Brain pericyte (primary cell): Measurements from ENCODE around the gene CEP295NL.
"Not testable (repeated sequence)": the region's sequence is repeated elsewhere in the genome, so short reads cannot be mapped to it uniquely, and the experiment has no call there.

Source experiments
- DNase-seq: peaks from one replicate; pipeline ENCODE4 v3.0.0-alpha.2; 2012; ENCODE audit warnings: low read depth, low spot score

CEP295NL gene

GRCh38 chr17:78929908-78930775 lies 27.1 kb upstream of the CEP295NL start:
- DNase-seq = no peak

DNA sequence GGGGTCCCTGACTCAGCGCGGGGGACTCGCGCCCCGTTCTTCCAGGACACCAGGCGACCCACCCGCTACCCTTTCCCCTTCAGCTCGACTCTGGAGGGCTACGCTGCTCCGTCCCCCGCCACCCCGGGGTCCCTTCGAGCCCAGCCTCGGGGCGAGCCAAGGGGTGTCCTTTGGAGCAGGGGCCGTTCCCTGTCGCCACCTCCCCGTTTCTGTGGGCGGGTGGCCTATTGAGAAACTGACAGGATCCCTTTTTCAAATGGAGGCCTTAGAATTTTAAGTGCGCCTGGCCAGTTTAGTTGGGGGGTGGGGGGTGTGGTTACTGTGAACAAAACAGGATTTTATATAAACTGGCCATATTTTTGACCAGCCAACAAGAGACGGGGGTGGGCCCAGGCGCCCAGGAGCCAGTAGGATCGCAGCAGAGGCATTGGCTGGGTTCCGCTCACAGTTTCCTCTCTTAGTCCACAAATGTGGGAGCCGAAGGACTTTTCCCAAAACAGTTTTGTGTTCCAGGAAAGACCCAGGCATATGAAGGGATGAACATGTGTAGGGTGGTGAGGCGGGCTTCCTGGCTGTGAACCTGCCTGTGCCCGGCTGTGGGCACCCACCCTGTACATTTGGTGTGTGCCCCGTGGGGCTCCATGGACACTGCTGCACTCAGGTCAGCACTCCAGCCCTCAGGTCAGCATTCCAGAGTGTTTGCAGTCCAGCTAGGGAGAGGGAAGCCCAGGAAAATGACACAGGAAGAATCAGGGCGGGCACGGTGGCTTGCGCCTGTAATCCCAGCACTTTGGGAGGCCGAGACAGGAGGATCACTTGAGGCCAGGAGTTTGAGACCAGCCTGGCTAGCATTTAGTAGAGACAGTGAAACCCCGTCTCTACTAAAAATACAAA lies 22.9 kb upstream of the CEP295NL start:
- no peak for DNase-seq

DNA sequence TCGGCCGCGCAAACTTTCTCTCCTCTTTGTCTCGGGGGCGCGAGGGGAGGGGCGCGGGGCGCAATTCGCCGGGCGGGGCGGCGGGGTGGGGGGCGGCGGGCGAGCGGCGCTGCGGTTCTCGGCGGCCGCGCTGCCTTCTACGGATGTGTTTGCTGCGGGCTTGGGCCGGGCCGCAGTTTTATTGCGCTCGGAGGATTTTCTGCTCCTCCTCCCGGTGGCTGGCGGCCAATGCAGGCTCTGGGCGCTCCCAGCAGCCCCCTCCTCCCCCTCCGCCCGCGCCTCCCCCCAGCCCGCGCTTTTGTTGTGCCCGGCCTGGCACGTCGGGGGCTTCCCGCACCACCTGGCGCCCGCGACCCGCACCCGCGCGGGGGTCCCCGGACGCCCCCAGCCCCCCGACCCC lies 22.2 kb upstream of the CEP295NL start, which contains the start of gene TIMP2:
Gene TIMP2, minus strand, starts transcription at position 154 of the 400 bp plus-strand sequence. CDS start 299 bp downstream, outside the sequence.
- no peak for DNase-seq

DNA sequence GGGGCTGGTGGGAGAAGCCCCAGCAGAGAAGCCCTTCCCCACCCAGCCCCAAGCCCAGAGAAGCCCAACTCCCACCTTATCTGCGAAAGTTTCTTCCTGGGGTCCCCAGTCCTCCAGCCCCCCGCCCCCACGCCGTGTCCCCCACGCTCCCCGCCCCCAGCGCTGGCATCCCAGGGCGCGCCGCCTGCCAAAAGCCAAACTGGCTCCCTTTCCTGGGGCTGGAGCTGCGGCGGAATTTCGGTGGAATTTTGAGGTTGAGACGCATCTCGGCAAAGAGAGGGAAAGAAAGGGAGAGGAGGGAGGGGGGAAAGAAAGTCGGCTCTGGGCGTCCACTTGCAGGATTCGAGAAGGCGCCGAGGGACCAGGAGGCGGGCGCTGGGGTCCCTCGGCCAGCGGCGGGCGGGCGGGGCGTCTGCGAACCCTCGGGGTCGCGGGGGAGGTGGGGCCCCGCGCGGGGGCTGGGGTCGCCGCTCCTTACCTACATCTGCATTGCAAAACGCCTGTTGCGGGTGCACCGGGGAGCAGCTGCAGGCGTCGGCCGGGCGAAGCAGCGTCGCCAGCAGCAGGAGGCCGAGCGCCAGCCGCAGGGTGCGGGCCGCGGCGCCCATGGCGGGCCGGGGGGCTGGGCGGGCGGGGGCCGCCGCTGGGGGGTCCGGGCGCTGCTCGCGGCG lies 21.6 kb upstream of the CEP295NL start:
- DNase-seq = no peak

DNA sequence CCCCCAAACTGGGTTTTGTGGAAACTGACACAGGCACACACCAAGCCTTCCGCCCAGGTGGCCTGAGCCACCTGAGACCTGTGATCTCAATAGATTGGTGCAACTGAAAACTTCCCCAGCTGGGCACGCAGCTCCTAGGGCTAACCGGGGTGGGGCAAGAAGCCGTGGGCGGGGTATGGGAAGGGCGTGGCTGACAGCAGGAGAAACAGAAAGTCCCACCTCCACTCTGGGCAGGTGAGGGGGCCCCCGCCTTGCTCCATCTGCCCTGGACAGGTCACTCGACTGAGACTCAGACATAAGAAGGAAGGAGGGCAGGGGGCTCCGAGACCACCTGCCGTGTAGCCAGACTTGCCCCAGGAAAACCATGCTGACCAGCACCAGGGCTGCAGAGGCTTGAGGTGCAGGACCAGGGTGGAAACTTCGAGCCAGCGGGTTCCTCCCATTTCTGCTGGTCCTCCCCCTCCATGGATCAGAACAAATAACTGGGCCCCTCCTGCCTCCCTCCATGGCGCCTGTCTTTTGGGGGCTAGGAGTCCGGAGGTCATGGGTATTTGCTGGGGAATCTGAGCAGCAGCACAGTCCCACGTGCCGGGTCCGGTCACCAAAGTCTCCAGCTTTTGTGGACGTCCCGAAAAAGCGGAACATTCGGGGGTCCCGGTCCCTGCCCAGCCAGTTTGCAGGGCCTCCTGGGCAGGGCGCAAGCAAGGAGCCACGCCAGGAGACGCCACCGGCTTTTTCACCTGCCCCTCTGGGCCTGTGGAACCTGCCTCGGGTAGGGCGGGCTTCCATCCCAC lies 20.9 kb upstream of the CEP295NL start:
- DNase-seq = no peak

DNA sequence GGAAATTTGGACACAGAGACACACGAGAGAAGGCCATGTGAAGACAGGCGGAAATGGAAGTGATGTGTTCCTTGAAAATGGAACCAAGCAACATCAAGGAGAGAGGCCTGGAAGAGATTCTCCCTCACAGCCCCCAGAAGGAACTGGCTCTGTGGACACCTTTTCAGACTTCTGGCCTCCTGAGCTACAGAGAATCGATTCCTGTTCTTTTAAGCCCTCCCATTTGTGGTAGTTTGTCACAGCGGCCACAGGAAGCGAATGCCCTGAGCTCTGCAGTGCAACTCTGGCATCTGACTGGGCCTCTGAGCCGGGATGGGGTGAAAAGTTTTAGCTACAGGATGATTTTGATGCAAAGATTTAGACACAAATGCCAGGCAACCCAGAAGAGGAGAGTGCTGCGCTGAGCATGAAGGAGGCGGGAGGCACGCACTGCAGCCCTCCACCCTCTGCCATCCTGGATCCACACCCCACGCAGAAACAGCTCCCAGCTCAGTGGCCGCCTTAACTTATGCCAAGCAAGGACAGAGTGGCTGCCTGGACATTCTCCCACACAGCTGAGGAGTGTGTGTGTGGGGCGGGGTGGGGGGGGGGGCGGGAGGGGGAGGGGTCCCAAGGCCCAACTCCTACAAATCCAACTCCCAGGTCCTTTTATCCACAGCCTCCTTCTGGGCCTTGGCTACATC lies 20.0 kb upstream of the CEP295NL start:
- DNase-seq = no peak

GRCh38 chr17:78921437-78921971 lies 18.5 kb upstream of the CEP295NL start:
- DNase-seq = no peak

DNA sequence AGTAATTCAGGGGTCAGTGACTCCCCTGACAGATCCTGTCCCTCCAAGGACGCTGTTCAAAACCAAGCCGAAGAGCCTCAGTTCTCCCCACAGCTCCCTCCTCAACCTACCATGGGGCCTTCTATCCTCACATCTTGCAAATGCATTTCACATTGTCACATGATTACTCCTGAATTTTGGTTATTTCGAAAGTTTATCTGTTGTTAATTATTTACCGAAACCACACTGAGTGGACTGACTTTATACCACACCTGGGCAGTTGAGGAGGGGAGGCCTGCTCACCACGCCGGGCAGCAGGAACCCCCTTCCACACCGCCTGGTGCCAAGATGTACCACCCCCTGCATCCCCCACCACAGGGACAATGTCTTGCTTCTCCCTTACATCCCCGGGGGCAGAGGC lies 17.5 kb upstream of the CEP295NL start:
- no peak for DNase-seq

DNA sequence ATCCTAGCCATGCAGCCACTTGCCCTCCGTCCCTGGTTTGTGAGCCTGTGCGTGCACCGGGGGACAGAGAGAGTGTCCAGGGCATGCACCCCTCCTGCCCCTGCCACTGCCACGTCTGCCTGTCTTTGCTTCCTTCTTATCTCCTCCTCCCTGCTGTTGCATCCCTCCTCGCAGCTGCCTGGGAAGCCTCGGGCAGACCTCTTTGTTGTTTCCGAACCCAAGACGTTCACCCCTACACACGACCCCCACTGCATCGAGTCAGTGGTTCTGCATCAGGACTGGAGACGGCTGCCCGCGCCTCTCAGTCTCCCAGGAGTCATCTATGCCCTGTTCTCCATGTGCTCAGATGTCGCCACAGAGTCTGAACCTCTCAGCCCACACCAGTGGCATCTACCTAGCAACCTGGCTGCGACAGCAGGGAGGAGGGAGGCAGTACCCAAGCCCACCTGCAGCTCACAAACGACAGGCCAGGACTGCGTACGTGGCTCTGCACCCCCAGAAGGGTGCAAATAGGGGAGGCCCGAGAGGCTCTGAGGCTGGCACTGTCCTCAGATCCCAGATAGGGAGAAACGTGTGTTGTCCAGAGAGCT lies 17.0 kb upstream of the CEP295NL start:
- no peak for DNase-seq

- DNase-seq = no peak
Measured at GRCh38 chr17:78918979-78919378, 16.0 kb upstream of the CEP295NL start.

- no peak for DNase-seq
Measured at GRCh38 chr17:78917451-78918275, 14.7 kb upstream of the CEP295NL start.

GRCh38 chr17:78915872-78916632 lies 13.1 kb upstream of the CEP295NL start:
- no peak for DNase-seq

DNA sequence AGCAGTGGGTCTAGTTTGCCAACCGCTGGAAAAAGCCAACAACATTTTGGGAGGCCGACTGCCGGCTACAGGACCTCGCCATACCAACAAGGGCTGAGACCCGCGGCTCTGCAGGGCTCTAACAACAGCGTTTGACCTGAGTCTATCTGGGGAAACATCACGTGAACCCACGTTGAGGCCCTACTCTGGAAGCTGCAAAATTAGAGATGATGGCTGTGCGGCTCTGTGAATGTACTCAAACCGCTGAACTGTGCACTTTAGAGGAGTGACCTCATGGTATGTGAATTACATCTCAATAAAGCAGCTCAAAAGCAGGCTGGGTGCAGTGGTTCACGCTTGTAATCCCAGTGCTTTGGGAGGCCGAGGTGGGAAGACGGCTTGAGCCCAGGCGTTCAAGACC lies 10.1 kb upstream of the CEP295NL start:
- DNase-seq = no peak

DNA sequence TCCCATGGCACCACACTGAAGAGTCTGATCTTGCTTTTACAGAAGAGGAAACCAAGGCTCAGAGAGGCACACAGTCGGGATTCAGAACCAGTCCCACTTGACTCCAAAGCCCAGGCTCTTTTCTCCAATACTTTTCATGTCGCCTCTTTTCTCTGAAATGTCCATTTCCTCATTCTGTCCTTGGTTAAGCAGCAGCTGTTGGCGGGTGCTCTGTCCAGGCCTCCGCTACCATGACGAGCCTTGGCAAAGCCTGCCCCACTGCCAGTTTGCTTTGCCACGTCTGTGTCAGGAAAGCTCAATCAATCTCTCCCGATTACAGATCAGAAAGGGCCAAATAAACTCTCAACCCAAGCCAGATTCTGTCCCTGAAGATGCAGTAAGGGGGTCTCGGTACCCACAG lies 9.1 kb upstream of the CEP295NL start:
- no peak for DNase-seq

DNA sequence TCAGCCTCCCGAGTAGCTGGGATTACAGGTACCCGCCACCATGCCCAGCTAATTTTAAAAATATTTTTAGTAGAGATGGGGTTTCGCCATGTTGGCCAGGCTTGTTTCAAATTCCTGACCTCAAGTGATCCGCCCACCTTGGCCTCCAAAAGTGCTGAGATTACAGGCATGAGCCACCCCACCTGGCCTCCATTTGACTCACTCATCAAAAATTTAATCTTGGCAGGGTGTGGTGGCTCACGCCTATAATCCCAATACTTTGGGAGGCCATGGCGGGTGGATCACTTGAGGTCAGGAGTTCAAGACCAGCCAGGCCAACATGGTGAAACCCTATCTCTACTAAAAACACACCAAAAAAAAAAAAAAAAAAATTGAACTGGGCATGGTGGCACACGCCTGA lies 8.5 kb upstream of the CEP295NL start:
- not testable (repeated sequence) for DNase-seq

DNA sequence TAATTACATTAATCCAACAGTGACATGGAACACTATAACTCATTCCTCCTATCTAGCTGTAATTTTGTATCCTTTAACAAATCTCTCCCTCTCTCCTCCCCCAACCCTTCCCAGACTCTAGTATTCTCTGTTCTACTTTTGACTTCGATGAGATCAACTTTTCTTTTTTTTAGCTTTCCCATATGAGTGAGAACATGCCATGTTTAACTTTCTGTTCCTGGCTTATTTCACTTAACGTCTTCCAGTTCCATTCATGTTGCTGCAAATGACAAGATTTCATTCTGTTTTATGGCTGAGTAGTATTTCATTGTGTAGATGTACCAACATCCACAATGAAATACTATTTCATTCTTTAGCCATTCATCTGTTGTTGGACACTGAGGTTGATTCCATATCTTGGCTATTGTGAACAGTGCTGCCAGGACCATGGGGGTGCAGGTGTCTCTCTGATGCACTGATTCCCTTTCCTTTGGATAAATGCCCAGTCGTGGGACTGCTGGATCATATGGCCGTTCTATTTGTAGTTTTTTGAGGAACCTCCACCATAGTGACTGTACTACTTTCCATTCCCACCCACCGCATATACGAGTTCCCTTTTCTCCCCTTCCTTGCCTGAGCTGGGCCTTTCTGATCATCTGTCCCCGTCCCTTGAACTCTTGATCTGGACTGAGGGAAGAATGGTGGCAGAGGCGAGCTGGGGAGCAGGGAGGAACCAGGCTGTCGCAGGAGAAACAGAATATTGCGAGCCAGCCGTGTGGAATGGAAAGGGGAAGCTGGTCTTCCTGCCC lies 7.7 kb upstream of the CEP295NL start:
- no peak for DNase-seq

DNA sequence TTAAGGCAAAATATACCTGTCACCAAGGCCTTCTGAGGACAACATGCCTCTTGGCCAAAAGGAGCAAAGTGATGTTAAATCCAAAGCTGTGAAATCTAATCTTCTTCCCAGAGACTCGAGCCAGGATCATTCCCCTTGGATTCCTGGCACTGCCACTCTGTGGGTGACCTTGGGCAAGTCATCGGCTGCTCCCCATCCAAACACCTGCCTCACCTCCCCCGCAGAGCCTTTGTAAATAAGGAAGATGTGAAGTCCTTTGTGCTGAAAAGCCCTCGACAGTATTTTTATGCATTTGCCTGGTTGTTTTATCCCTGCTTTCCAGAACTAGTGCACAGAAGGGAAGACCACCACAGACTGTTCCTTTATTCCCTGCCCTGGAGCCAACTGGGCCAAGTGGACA lies 5.4 kb upstream of the CEP295NL start:
- DNase-seq = no peak
